K562 (cell line): ENCODE results near the gene GABPB1. TPM values are rescaled to one million over a fixed set of nuclear protein-coding genes. Genes with fewer than 3 reads are reported as not detected.

ENCODE experiments used
- ATAC-seq: fragments of 200-7000 bp; cut with Tn5 transposase; 3 replicates; pipeline ENCODE4 v1.9.1; 2020; ENCODE audit warnings: moderate library complexity
- BruUV-seq: library from RNA; stranded (reverse); fragments of 400-500 nt; replicated peaks from 2 replicates; lab custom pipeline; 2021; lab: Mats Ljungman, UMichigan
- CTCF ChIA-PET: fragments of 300-600 bp; formaldehyde crosslinking; extraction: SDS; loops from one replicate; lab custom pipeline; 2021; ENCODE audit warnings: low intra/inter-chr PET ratio; lab: Yijun Ruan, JAX
- POLR2A ChIA-PET: fragments of 300-600, 350-650 bp; sonication (Branson Sonifier 250); formaldehyde crosslinking; extraction: SDS; loops from one replicate; lab custom pipeline; 2021; ENCODE audit warnings: antibody characterized with exemption, inconsistent platforms; lab: Yijun Ruan, JAX
- DNase-seq, 4 experiments: peaks; one replicate each; pipeline versions ENCODE4 v3.0.0 to v3.0.0-alpha.2; 2011 to 2018; ENCODE audit warnings: low spot score in 3 of 4, mixed read lengths in 3 of 4; ENCODE audit errors: extremely low read depth in 1 of 4
- FAIRE-seq: peaks from 2 replicates; lab custom pipeline; 2011; peaks lifted over from hg19 to GRCh38; lab: Jason Lieb, UNC
- H2AFZ ChIP-seq: 2 replicates; pipeline ENCODE4 v1.6.0; 2011; ENCODE audit warnings: low read depth, low read length, control low read depth, inconsistent platforms
- H3K27ac ChIP-seq: fragments of 200-600 bp; 3 replicates; pipeline ENCODE4 v1.8.0; 2011; ENCODE audit warnings: low read depth, mild to moderate bottlenecking, control low read depth, inconsistent platforms, low read length, moderate library complexity, mixed read lengths; ENCODE audit errors: extremely low read depth
- H3K27me3 ChIP-seq, 2 experiments: fragments of 300-600 bp in 1 of 2; 2 replicates in 1 of 2; 3 replicates in 1 of 2; pipeline versions ENCODE4 v1.6.0 to v1.8.0; 2011; ENCODE audit warnings: inconsistent platforms in 2 of 2, low read length in 2 of 2, mild to moderate bottlenecking in 1 of 2, mixed read lengths in 1 of 2, moderate library complexity in 1 of 2; ENCODE audit not compliant: control insufficient read depth in 2 of 2, insufficient read depth in 2 of 2
- H3K36me3 ChIP-seq: fragments of 300-600 bp; 3 replicates; pipeline ENCODE4 v1.8.0; 2011; ENCODE audit warnings: mild to moderate bottlenecking, low read length, inconsistent platforms; ENCODE audit not compliant: control insufficient read depth, insufficient read depth
- H3K4me1 ChIP-seq, 2 experiments: fragments of 200-600 bp in 1 of 2; replicated peaks in 1 of 2; 2 replicates in 1 of 2; 3 replicates in 1 of 2; pipeline versions ENCODE4 v1.5.1 to v1.8.0; 2011; ENCODE audit warnings: inconsistent platforms in 2 of 2, low read length in 2 of 2, mild to moderate bottlenecking in 1 of 2, mixed read lengths in 1 of 2, moderate library complexity in 1 of 2; ENCODE audit not compliant: control insufficient read depth in 2 of 2, insufficient read depth in 2 of 2
- H3K4me2 ChIP-seq: 2 replicates; pipeline ENCODE4 v1.6.1; 2011; ENCODE audit warnings: low read length, control low read depth, inconsistent platforms, mixed read lengths; ENCODE audit not compliant: insufficient read depth
- H3K4me3 ChIP-seq: fragments of 200-600 bp; sonication (generic), shearing (Covaris generic); 2 replicates; pipeline ENCODE4 v1.5.1; 2016; ENCODE audit warnings: control low read depth, inconsistent platforms
- H3K79me2 ChIP-seq: fragments of 200-600 bp; 3 replicates; pipeline ENCODE4 v1.8.0; 2011; ENCODE audit warnings: low read length, inconsistent platforms; ENCODE audit not compliant: control insufficient read depth, insufficient read depth
- H3K9ac ChIP-seq, 2 experiments: 2 replicates each; pipeline versions ENCODE4 v1.6.0 to v1.6.1; 2011; ENCODE audit warnings: low read depth in 2 of 2, low read length in 2 of 2, control low read depth in 1 of 2, inconsistent platforms in 1 of 2, mild to moderate bottlenecking in 1 of 2, mixed read lengths in 1 of 2; ENCODE audit not compliant: insufficient read depth in 1 of 2
- H3K9me1 ChIP-seq: one replicate; pipeline ENCODE4 v1.6.0; 2011; ENCODE audit warnings: inconsistent platforms, mild to moderate bottlenecking, low read length, moderate library complexity; ENCODE audit not compliant: control insufficient read depth, insufficient read depth
- H3K9me3 ChIP-seq: replicated peaks from 2 replicates; pipeline ENCODE4 v1.5.1; 2011; ENCODE audit warnings: low read depth, low read length, inconsistent platforms; ENCODE audit not compliant: control insufficient read depth, insufficient read depth
- H4K20me1 ChIP-seq: replicated peaks from 2 replicates; pipeline ENCODE4 v1.6.1; 2011; ENCODE audit warnings: low read length, inconsistent platforms, mixed read lengths; ENCODE audit not compliant: control insufficient read depth, insufficient read depth
- CREB3L1 ChIP-seq: fragments of 450-650 bp; IDR thresholded peaks from 2 replicates; pipeline ENCODE4 v1.6.1; 2014; ENCODE audit warnings: low read depth, mild to moderate bottlenecking, moderate library complexity, borderline replicate concordance
- DEAF1 ChIP-seq: fragments of 450-650 bp; formaldehyde crosslinking; IDR thresholded peaks from 2 replicates; pipeline ENCODE4 v1.4.0; 2020; ENCODE audit warnings: mild to moderate bottlenecking, moderate library complexity
- GTF2A2 ChIP-seq: IDR thresholded peaks from 2 replicates; pipeline ENCODE4 v1.6.1; 2016; ENCODE audit warnings: mild to moderate bottlenecking, missing genetic modification characterization, missing compliant biosample characterization
- JUND ChIP-seq, 2 experiments: IDR thresholded peaks; 2 replicates in 1 of 2; 3 replicates in 1 of 2; pipeline ENCODE4 v1.6.1; 2011; ENCODE audit warnings: borderline replicate concordance in 2 of 2, low read depth in 2 of 2, low read length in 2 of 2, improper control_type of control experiment in 1 of 2, missing biosample characterization in 1 of 2, missing genetic modification characterization in 1 of 2, missing genetic modification reagents in 1 of 2
- KAT2B ChIP-seq: IDR thresholded peaks from one replicate; pipeline ENCODE4 v1.6.1; 2012; ENCODE audit warnings: low read depth, mild to moderate bottlenecking, control low read depth, inconsistent platforms, low read length, moderate library complexity
- KAT8 ChIP-seq: fragments of 450-650 bp; IDR thresholded peaks from 2 replicates; pipeline ENCODE4 v1.6.1; 2016; ENCODE audit warnings: low read depth, mild to moderate bottlenecking
- KDM1A ChIP-seq, 2 experiments: fragments of 450-650 bp; IDR thresholded peaks; 2 replicates each; pipeline ENCODE4 v1.6.1; 2016; ENCODE audit warnings: mild to moderate bottlenecking in 2 of 2
- SMAD3 ChIP-seq: fragments of 450-650 bp; formaldehyde crosslinking; conservative IDR thresholded peaks from 2 replicates; pipeline ENCODE4 v1.4.0; 2020; ENCODE audit warnings: mild to moderate bottlenecking
- SMARCE1 ChIP-seq: fragments of 450-650 bp; IDR thresholded peaks from 2 replicates; pipeline ENCODE4 v1.7.1; 2016; ENCODE audit warnings: mild to moderate bottlenecking
- STAT5A ChIP-seq: IDR thresholded peaks from 2 replicates; pipeline ENCODE4 v1.6.1; 2012; ENCODE audit warnings: low read length, inconsistent platforms, borderline replicate concordance
- USF2 ChIP-seq: sonication (generic); formaldehyde crosslinking; IDR thresholded peaks from 2 replicates; pipeline ENCODE4 v1.5.0; 2020; ENCODE audit warnings: missing genetic modification reagents
- ZNF316 ChIP-seq: fragments of 450-650 bp; IDR thresholded peaks from 2 replicates; pipeline ENCODE4 v1.6.1; 2016
- ZNF589 ChIP-seq: fragments of 200-800 bp; sonication (Bioruptor generic); IDR thresholded peaks from 2 replicates; pipeline ENCODE4 v1.6.1; 2016; ENCODE audit warnings: low read depth, missing genetic modification characterization, missing compliant biosample characterization
- WGBS: fragments of 100-300 bp; shearing (Covaris generic); methylation state at CpG from one replicate; pipeline ENCODE4 v1.1.6; 2016; ENCODE audit warnings: low coverage, mixed read lengths; ENCODE audit not compliant: insufficient coverage; ENCODE audit errors: missing lambda C conversion rate; 5-methylcytosine and 5-hydroxymethylcytosine counted together
- in situ Hi-C: fragments of 300-500 bp; cut with MboI; formaldehyde crosslinking; loops from 4 replicates; pipeline ENCODE4 v1.15.0; 2018; ENCODE audit warnings: inconsistent platforms, mixed read lengths
- intact Hi-C: fragments of 100-400 bp; cut with micrococcal nuclease; formaldehyde crosslinking; loops from 2 replicates; pipeline ENCODE4 v1.14.2; 2022
- polyA plus RNA-seq, 8 experiments: library from polyadenylated mRNA; depleted of rRNA in 4 of 8; stranded (reverse) in 5 of 8; unstranded in 3 of 8; fragments of >200 nt; fragmentation: Nextera tagmentation in 2 of 8; fragmentation: Illumina TruSeq in 1 of 8; extraction: Ambion mirVana in 2 of 8; extraction: Trizol in 1 of 8; gene quantifications; 2 replicates each; pipeline versions ENCODE4 v1.2.1 to v1.2.3, GENCODE V29; 2011 to 2014; ENCODE audit warnings: inconsistent platforms in 1 of 8, missing spikeins in 1 of 8
- total RNA-seq, 7 experiments: library from RNA; depleted of rRNA in 6 of 7; stranded (reverse); fragments of >200 nt in 6 of 7; fragmentation: Illumina TruSeq in 2 of 7; extraction: Trizol in 2 of 7; gene quantifications; 2 replicates each; pipeline versions ENCODE4 v1.2.1 to v1.2.3, GENCODE V29; 2011 to 2021; ENCODE audit warnings: low replicate concordance in 1 of 7
- TF ChIP-seq, protein P1 (sequence below): sonication (generic); formaldehyde crosslinking; IDR thresholded peaks from 2 replicates; pipeline ENCODE4 v1.8.0; 2023; ENCODE audit warnings: mild to moderate bottlenecking, missing genetic modification reagents

The GABPB1 gene
- total and polyA plus RNA-seq, 9 of the 15 experiments (the other 6 are each of a cell fraction or from before 2014, with no cell fraction given), result 11.8 to 42.3 (median 33.2) TPM

DNA sequence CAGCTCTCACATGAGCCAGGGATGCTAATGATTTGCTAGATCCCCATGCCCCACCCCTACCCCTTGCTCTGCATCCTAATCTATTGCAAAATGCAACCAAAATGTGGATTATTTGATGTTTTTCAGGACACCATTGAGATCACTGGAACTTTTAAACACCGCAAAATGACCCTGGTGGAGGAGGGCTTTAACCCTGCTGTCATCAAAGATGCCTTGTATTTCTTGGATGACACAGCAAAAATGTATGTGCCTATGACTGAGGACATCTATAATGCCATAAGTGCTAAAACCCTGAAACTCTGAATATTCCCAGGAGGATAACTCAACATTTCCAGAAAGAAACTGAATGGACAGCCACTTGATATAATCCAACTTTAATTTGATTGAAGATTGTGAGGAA lies 119.2 kb downstream of the GABPB1 start:
- ChIA-PET POLR2A (interaction anchor here (1.0 kb wide), 1 partner anchor 13 kb away, joined by 3 read pairs; no protein-coding TSS in a partner anchor), CTCF (no interaction called here)
- peak; percentile 63 to 69 (median 66) for DNase-seq
- Histone ChIP-seq H3K9me1 (no peaks in the 10 kb centered on the region), H3K27me3 (no peaks in the 10 kb centered on the region), H3K4me3 (no peak overlapping the region), H3K4me2 (no peak overlapping the region), H3K9me3 (no peaks in the 10 kb centered on the region), H3K79me2 (no peaks in the 10 kb centered on the region), H3K36me3 (peaks cover 11% of the 10 kb centered on the region; the same call in 2 of the 3 replicates), H4K20me1 (no peaks in the 10 kb centered on the region), H3K27ac (no peak overlapping the region), H3K9ac (no peak overlapping the region), H3K4me1 (peaks cover 0 to 18% of the 10 kb centered on the region in 2 experiments; a peak in 2 of 5 replicates), H2AFZ (no peak overlapping the region)
- peak; percentile 82 for FAIRE-seq
- in situ Hi-C loops, result no loop called here
- 10% methylated on average over 1 of the region's 1 CpG for WGBS
- peak; percentile 87 for ATAC-seq
- BruUV-seq, result no TSS peak
- intact Hi-C loops, result no loop called here
- TF ChIP-seq USF2 (no peak), GTF2A2 (tag) (no peak), STAT5A (no peak), SMARCE1 (0 out of 2 replicates have a peak, but pooled peaks have one; percentile 27), ZNF589 (no peak), KDM1A (IDR thresholded peaks at IDR 0.05) (peak in 1 of 2 experiments; percentile 37; a peak in 1 of 4 replicates), JUND (IDR thresholded peaks at IDR 0.05; ENCODE audit: borderline replicate concordance, low read depth, low read length) (peak; percentile 30; the same call in 1 of the 2 replicates), JUND (tag; IDR thresholded peaks at IDR 0.05; ENCODE audit: borderline replicate concordance, low read depth, low read length) (peak; percentile 25; the same call in 1 of the 3 replicates), KAT8 (no peak), SMAD3 (CRISPR knock-in tag) (no peak), CREB3L1 (no peak), KAT2B (no peak), ZNF316 (peak; percentile 99), DEAF1 (no peak)
- TF ChIP-seq, protein P1, sequence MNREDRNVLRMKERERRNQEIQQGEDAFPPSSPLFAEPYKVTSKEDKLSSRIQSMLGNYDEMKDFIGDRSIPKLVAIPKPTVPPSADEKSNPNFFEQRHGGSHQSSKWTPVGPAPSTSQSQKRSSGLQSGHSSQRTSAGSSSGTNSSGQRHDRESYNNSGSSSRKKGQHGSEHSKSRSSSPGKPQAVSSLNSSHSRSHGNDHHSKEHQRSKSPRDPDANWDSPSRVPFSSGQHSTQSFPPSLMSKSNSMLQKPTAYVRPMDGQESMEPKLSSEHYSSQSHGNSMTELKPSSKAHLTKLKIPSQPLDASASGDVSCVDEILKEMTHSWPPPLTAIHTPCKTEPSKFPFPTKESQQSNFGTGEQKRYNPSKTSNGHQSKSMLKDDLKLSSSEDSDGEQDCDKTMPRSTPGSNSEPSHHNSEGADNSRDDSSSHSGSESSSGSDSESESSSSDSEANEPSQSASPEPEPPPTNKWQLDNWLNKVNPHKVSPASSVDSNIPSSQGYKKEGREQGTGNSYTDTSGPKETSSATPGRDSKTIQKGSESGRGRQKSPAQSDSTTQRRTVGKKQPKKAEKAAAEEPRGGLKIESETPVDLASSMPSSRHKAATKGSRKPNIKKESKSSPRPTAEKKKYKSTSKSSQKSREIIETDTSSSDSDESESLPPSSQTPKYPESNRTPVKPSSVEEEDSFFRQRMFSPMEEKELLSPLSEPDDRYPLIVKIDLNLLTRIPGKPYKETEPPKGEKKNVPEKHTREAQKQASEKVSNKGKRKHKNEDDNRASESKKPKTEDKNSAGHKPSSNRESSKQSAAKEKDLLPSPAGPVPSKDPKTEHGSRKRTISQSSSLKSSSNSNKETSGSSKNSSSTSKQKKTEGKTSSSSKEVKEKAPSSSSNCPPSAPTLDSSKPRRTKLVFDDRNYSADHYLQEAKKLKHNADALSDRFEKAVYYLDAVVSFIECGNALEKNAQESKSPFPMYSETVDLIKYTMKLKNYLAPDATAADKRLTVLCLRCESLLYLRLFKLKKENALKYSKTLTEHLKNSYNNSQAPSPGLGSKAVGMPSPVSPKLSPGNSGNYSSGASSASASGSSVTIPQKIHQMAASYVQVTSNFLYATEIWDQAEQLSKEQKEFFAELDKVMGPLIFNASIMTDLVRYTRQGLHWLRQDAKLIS, result no peak
